ENCODE measurements around the gene ARSA.

Gene ARSA

DNA sequence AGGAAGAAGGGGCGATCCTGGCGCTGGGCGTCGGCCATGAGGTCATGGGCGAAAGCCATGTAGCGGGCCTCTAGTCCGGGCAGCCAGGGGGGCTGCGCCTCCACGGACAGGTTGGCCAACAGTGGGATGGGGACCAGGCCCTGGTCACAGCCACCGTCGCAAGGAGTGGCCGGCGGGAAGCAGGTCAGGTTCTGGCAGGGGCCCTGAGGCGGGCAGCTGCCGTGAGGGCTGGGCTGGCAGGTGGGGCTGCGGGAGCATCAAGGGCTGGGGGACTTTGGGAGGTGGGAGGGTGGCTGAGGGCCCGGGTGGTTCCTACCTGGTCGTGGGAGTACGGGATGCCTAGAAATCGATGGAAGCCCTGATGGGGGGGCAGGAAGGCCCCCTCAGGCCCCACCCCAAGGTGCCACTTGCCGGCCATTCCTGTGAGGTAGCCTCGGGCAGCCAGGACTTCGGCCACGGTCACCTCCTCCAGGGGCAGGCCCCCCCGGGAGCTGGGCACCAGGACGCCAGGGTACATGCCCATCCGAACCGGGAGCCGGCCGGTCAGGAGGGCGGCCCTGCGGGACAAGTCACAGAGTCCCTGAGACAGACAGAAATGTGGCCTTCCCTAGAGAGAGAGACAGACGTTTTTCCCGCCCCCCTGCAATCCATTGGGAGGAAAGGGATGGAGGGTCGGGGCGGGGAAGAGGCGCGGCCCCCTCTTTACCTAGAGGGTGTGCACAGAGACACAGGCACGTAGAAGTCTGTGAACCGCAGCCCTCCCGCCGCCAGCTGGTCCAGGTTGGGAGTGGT is 906 bp downstream of the ARSA start (continued):
- TF ChIP-seq, protein P1, sequence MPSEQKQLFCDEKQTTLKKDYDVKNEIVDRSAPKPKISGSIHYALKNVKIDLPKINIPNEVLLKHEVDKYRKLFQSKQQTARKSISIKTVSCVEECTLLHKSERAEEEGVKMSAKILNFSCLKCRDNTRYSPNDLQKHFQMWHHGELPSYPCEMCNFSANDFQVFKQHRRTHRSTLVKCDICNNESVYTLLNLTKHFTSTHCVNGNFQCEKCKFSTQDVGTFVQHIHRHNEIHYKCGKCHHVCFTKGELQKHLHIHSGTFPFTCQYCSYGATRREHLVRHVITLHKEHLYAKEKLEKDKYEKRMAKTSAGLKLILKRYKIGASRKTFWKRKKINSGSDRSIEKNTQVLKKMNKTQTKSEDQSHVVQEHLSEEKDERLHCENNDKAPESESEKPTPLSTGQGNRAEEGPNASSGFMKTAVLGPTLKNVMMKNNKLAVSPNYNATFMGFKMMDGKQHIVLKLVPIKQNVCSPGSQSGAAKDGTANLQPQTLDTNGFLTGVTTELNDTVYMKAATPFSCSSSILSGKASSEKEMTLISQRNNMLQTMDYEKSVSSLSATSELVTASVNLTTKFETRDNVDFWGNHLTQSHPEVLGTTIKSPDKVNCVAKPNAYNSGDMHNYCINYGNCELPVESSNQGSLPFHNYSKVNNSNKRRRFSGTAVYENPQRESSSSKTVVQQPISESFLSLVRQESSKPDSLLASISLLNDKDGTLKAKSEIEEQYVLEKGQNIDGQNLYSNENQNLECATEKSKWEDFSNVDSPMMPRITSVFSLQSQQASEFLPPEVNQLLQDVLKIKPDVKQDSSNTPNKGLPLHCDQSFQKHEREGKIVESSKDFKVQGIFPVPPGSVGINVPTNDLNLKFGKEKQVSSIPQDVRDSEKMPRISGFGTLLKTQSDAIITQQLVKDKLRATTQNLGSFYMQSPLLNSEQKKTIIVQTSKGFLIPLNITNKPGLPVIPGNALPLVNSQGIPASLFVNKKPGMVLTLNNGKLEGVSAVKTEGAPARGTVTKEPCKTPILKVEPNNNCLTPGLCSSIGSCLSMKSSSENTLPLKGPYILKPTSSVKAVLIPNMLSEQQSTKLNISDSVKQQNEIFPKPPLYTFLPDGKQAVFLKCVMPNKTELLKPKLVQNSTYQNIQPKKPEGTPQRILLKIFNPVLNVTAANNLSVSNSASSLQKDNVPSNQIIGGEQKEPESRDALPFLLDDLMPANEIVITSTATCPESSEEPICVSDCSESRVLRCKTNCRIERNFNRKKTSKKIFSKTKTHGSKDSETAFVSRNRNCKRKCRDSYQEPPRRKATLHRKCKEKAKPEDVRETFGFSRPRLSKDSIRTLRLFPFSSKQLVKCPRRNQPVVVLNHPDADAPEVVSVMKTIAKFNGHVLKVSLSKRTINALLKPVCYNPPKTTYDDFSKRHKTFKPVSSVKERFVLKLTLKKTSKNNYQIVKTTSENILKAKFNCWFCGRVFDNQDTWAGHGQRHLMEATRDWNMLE (tag by site-specific recombination; conservative IDR thresholded peaks at IDR 0.05; ENCODE audit: low read depth): no peak
- TF ChIP-seq ZBTB1 (tag by site-specific recombination; IDR thresholded peaks at IDR 0.05): no peak
- TF ChIP-seq ZBTB17 (tag by site-specific recombination; IDR thresholded peaks at IDR 0.05): no peak
- TF ChIP-seq, protein P2, sequence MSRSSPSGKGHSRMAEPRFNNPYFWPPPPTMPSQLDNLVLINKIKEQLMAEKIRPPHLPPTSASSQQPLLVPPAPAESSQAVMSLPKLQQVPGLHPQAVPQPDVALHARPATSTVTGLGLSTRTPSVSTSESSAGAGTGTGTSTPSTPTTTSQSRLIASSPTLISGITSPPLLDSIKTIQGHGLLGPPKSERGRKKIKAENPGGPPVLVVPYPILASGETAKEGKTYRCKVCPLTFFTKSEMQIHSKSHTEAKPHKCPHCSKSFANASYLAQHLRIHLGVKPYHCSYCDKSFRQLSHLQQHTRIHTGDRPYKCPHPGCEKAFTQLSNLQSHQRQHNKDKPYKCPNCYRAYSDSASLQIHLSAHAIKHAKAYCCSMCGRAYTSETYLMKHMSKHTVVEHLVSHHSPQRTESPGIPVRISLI (tag by site-specific recombination; IDR thresholded peaks at IDR 0.05): no peak
- TF ChIP-seq ZFP3 (tag by site-specific recombination; IDR thresholded peaks at IDR 0.05; ENCODE audit: low read depth): no peak
- peak; percentile 80 for TF ChIP-seq KLF1 (tag by site-specific recombination; IDR thresholded peaks at IDR 0.05)
- no peak for TF ChIP-seq ZNF157 (tag by site-specific recombination; IDR thresholded peaks at IDR 0.05)
- TF ChIP-seq ZBTB21 (tag by site-specific recombination; IDR thresholded peaks at IDR 0.05): no peak
- no peak for TF ChIP-seq ZNF214 (tag by site-specific recombination; IDR thresholded peaks at IDR 0.05; ENCODE audit: borderline replicate concordance)
- TF ChIP-seq ZNF624 (tag by site-specific recombination; IDR thresholded peaks at IDR 0.05): no peak
- TF ChIP-seq, protein P3, sequence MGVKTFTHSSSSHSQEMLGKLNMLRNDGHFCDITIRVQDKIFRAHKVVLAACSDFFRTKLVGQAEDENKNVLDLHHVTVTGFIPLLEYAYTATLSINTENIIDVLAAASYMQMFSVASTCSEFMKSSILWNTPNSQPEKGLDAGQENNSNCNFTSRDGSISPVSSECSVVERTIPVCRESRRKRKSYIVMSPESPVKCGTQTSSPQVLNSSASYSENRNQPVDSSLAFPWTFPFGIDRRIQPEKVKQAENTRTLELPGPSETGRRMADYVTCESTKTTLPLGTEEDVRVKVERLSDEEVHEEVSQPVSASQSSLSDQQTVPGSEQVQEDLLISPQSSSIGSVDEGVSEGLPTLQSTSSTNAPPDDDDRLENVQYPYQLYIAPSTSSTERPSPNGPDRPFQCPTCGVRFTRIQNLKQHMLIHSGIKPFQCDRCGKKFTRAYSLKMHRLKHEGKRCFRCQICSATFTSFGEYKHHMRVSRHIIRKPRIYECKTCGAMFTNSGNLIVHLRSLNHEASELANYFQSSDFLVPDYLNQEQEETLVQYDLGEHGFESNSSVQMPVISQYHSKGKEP (tag by site-specific recombination; IDR thresholded peaks at IDR 0.05): no peak

DNA sequence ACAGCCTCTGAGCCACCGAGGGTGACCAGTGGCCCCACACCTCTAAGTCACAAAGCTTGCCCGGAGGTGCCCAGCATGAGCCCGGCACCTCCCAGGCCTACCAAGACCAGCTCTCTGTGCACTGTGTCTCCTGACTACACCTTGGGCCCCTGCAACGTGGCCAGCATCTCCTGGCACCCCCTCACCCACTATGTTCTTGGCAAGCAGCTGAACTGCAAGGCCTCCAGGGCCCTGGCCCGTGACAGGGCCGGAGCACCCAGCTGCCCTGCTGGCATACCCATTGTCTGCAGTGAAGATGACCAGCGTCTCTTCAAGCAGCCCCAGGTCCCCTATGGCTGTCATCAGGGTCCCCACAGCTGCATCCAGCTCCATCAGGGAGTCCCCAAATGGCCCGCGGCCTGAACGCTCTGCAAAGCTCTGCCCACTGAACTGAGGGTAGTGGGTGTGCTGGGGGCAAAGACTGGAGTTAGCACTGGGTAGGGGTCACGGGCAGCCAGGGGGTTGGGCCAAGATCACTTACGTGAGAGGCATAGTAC is 1.6 kb downstream of the ARSA start:
- ChIA-PET CTCF (interaction anchor here (0.7 kb wide), 1 partner anchor 65 kb away, joined by 5 read pairs; no protein-coding TSS in a partner anchor), POLR2A (interaction anchor here (0.7 kb wide), 1 partner anchor 43 kb away, joined by 3 read pairs; the partner anchor contains the start of gene CHKB)
- H3K27ac ChIP-seq (ENCODE audit: extremely low read depth, low read depth, low read length): no peak overlapping the region
- TF ChIP-seq, protein P4, sequence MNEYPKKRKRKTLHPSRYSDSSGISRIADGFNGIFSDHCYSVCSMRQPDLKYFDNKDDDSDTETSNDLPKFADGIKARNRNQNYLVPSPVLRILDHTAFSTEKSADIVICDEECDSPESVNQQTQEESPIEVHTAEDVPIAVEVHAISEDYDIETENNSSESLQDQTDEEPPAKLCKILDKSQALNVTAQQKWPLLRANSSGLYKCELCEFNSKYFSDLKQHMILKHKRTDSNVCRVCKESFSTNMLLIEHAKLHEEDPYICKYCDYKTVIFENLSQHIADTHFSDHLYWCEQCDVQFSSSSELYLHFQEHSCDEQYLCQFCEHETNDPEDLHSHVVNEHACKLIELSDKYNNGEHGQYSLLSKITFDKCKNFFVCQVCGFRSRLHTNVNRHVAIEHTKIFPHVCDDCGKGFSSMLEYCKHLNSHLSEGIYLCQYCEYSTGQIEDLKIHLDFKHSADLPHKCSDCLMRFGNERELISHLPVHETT (tag by site-specific recombination; IDR thresholded peaks at IDR 0.05): no peak
- no peak for TF ChIP-seq ZNF274 (IDR thresholded peaks at IDR 0.05; ENCODE audit: low read length)
- TF ChIP-seq ZNF274 (tag by site-specific recombination; IDR thresholded peaks at IDR 0.05; ENCODE audit: borderline replicate concordance): no peak
- no peak for TF ChIP-seq KLF9 (tag by site-specific recombination; IDR thresholded peaks at IDR 0.05; ENCODE audit: low read depth)
- no peak for TF ChIP-seq ZNF132 (tag by site-specific recombination; IDR thresholded peaks at IDR 0.05; ENCODE audit: borderline replicate concordance)
- TF ChIP-seq KLF16 (tag by site-specific recombination; IDR thresholded peaks at IDR 0.05): no peak
- TF ChIP-seq ZNF19 (tag by site-specific recombination; IDR thresholded peaks at IDR 0.05; ENCODE audit: low read depth): no peak
- TF ChIP-seq ZNF776 (tag by site-specific recombination; IDR thresholded peaks at IDR 0.05; ENCODE audit: borderline replicate concordance): no peak
- TF ChIP-seq YY1 (tag by site-specific recombination; IDR thresholded peaks at IDR 0.05): no peak
- no peak for TF ChIP-seq BCL11A (tag by site-specific recombination; IDR thresholded peaks at IDR 0.05; ENCODE audit: low read depth)
- TF ChIP-seq ZNF707 (tag by site-specific recombination; IDR thresholded peaks at IDR 0.05): no peak
- TF ChIP-seq ZNF664 (tag by site-specific recombination; IDR thresholded peaks at IDR 0.05): no peak
- no peaks in the 10 kb centered on the region for H3K9me3 ChIP-seq (ENCODE audit: control insufficient read depth, insufficient read depth, low read depth, low read length)
- no peak overlapping the region for H3K4me3 ChIP-seq (ENCODE audit: low read depth, low read length)
- H3K4me1 ChIP-seq (ENCODE audit: control insufficient read depth, insufficient read depth, low read length): peaks cover under 1% of the 10 kb centered on the region
- H3K36me3 ChIP-seq (ENCODE audit: control insufficient read depth in 2 of 2, insufficient read depth in 1 of 2, low read length in 2 of 2): peaks cover 0 to 11% of the 10 kb centered on the region in 2 experiments; a peak in 1 of 3 replicates
